Measurements from ENCODE around the gene IMMP2L.

Gene IMMP2L

GRCh38 chr7:111384065-111384891 is 178.0 kb downstream of the IMMP2L start:
- no peak for DNase-seq

GRCh38 chr7:111383133-111383532 is 179.2 kb downstream of the IMMP2L start:
- no peak for DNase-seq

GRCh38 chr7:111381590-111381989 is 180.7 kb downstream of the IMMP2L start:
- DNase-seq, result no peak

GRCh38 chr7:111380945-111381344 is 181.3 kb downstream of the IMMP2L start:
- DNase-seq, result no peak

- DNase-seq, result no peak
Observed at GRCh38 chr7:111374027-111374426, 188.3 kb downstream of the IMMP2L start.

- DNase-seq, result no peak
Observed at GRCh38 chr7:111371437-111371836, 190.9 kb downstream of the IMMP2L start.

- DNase-seq, result no peak
Observed at GRCh38 chr7:111370002-111370401, 192.3 kb downstream of the IMMP2L start.

- no peak for DNase-seq
Observed at GRCh38 chr7:111368381-111369065, 193.8 kb downstream of the IMMP2L start.

- DNase-seq, result no peak
Observed at GRCh38 chr7:111364413-111364812, 197.9 kb downstream of the IMMP2L start.

GRCh38 chr7:111363099-111363498 is 199.2 kb downstream of the IMMP2L start:
- DNase-seq, result no peak

- no peak for DNase-seq
Observed at GRCh38 chr7:111362506-111363054, 199.7 kb downstream of the IMMP2L start.

GRCh38 chr7:111358915-111359314 is 203.4 kb downstream of the IMMP2L start:
- DNase-seq, result no peak

GRCh38 chr7:111357691-111358090 is 204.6 kb downstream of the IMMP2L start:
- DNase-seq, result no peak

- DNase-seq, result no peak
Observed at GRCh38 chr7:111356941-111357340, 205.4 kb downstream of the IMMP2L start.

GRCh38 chr7:111352319-111352718 is 210.0 kb downstream of the IMMP2L start:
- no peak for DNase-seq

- DNase-seq, result no peak
Observed at GRCh38 chr7:111346219-111346618, 216.1 kb downstream of the IMMP2L start.

- DNase-seq, result no peak
Observed at GRCh38 chr7:111343017-111343416, 219.3 kb downstream of the IMMP2L start.

GRCh38 chr7:111339006-111339405 is 223.3 kb downstream of the IMMP2L start:
- no peak for DNase-seq

GRCh38 chr7:111333010-111333409 is 229.3 kb downstream of the IMMP2L start:
- DNase-seq, result no peak

GRCh38 chr7:111330235-111330523 is 232.1 kb downstream of the IMMP2L start:
- no peak for DNase-seq

- no peak for DNase-seq
Observed at GRCh38 chr7:111329367-111330234, 232.7 kb downstream of the IMMP2L start.

- DNase-seq, result no peak
Observed at GRCh38 chr7:111328487-111328886, 233.8 kb downstream of the IMMP2L start.

- DNase-seq, result no peak
Observed at GRCh38 chr7:111324776-111325175, 237.5 kb downstream of the IMMP2L start.

Data from cerebellar nuclear complex (tissue), 1 donor.